ENCODE results near the gene AMIGO2. TPM values are rescaled to one million over a fixed set of nuclear protein-coding genes. Genes with fewer than 3 reads are reported as not detected.

The AMIGO2 gene
- 5.6 and 8.0 TPM in 2 replicates for total RNA-seq

GRCh38 chr12:47079468-47079980, at the start of gene AMIGO2, which contains the start of gene PCED1B:
AMIGO2 (minus strand) TSS chr12:47079959; CDS start chr12:47079002, 957 bp downstream.
PCED1B (plus strand) TSS chr12:47079621; CDS start chr12:47235064, 155,443 bp downstream.
- H3K4me2 ChIP-seq (ENCODE audit: insufficient read depth, low read length), result peak within 1 kb of the TSS; percentile 92
- peaks cover 56% of the 10 kb centered on the region for H3K4me1 ChIP-seq (ENCODE audit: insufficient read depth, low read length)
- H3K27ac ChIP-seq (ENCODE audit: low read depth, low read length), result peak within 1 kb of the TSS; percentile 92
- peaks cover 3% of the 10 kb centered on the region for H4K20me1 ChIP-seq (ENCODE audit: insufficient read depth, low read length)
- H3K4me3 ChIP-seq (ENCODE audit: insufficient read depth, low read length), result peak within 1 kb of the TSS; percentile 82
- no peaks in the 10 kb centered on the region for H3K27me3 ChIP-seq (ENCODE audit: insufficient read depth, low read length)
- peaks cover 39% of the 10 kb centered on the region for H3K79me2 ChIP-seq (ENCODE audit: insufficient read depth, low read length)
- H3K36me3 ChIP-seq (ENCODE audit: insufficient read depth, low read length), result peaks cover 12% of the 10 kb centered on the region
- H2AFZ ChIP-seq (ENCODE audit: low read length), result peak within 1 kb of the TSS; percentile 90
- peak; percentile 81 for DNase-seq (ENCODE audit: insufficient read length, low spot score, missing footprints)
- no peaks in the 10 kb centered on the region for H3K9me3 ChIP-seq (ENCODE audit: low read depth, low read length)
- TF ChIP-seq CTCF (IDR thresholded peaks at IDR 0.05; ENCODE audit: extremely low read depth, low read depth, low read length), result peak; percentile 47

- Histone ChIP-seq H3K27ac (ENCODE audit: low read depth, low read length) (no peak overlapping the region), H3K27me3 (ENCODE audit: insufficient read depth, low read length) (no peaks in the 10 kb centered on the region), H3K4me3 (ENCODE audit: insufficient read depth, low read length) (no peak overlapping the region), H3K9me3 (ENCODE audit: low read depth, low read length) (no peaks in the 10 kb centered on the region), H3K4me2 (ENCODE audit: insufficient read depth, low read length) (no peak overlapping the region), H2AFZ (ENCODE audit: low read length) (no peak overlapping the region), H3K36me3 (ENCODE audit: insufficient read depth, low read length) (no peaks in the 10 kb centered on the region), H3K4me1 (ENCODE audit: insufficient read depth, low read length) (peaks cover 4% of the 10 kb centered on the region), H4K20me1 (ENCODE audit: insufficient read depth, low read length) (no peaks in the 10 kb centered on the region), H3K79me2 (ENCODE audit: insufficient read depth, low read length) (no peaks in the 10 kb centered on the region)
- no peak for TF ChIP-seq CTCF (IDR thresholded peaks at IDR 0.05; ENCODE audit: extremely low read depth, low read depth, low read length)
- no peak for DNase-seq (ENCODE audit: insufficient read length, low spot score, missing footprints)
Measured at GRCh38 chr12:47126246-47126645, 46.5 kb upstream of the AMIGO2 start.

GRCh38 chr12:47124451-47124850, 44.7 kb upstream of the AMIGO2 start:
- Histone ChIP-seq H3K9me3 (ENCODE audit: low read depth, low read length) (no peaks in the 10 kb centered on the region), H2AFZ (ENCODE audit: low read length) (no peak overlapping the region), H3K27me3 (ENCODE audit: insufficient read depth, low read length) (no peaks in the 10 kb centered on the region), H3K79me2 (ENCODE audit: insufficient read depth, low read length) (no peaks in the 10 kb centered on the region), H4K20me1 (ENCODE audit: insufficient read depth, low read length) (no peaks in the 10 kb centered on the region), H3K4me1 (ENCODE audit: insufficient read depth, low read length) (peaks cover 9% of the 10 kb centered on the region), H3K27ac (ENCODE audit: low read depth, low read length) (no peak overlapping the region), H3K4me2 (ENCODE audit: insufficient read depth, low read length) (no peak overlapping the region), H3K4me3 (ENCODE audit: insufficient read depth, low read length) (no peak overlapping the region), H3K36me3 (ENCODE audit: insufficient read depth, low read length) (no peaks in the 10 kb centered on the region)
- no peak for TF ChIP-seq CTCF (IDR thresholded peaks at IDR 0.05; ENCODE audit: extremely low read depth, low read depth, low read length)
- no peak for DNase-seq (ENCODE audit: insufficient read length, low spot score, missing footprints)

GRCh38 chr12:47123730-47124129, 44.0 kb upstream of the AMIGO2 start:
- TF ChIP-seq CTCF (IDR thresholded peaks at IDR 0.05; ENCODE audit: extremely low read depth, low read depth, low read length), result no peak
- no peaks in the 10 kb centered on the region for H3K79me2 ChIP-seq (ENCODE audit: insufficient read depth, low read length)
- DNase-seq (ENCODE audit: insufficient read length, low spot score, missing footprints), result no peak
- H3K4me3 ChIP-seq (ENCODE audit: insufficient read depth, low read length), result no peak overlapping the region
- no peaks in the 10 kb centered on the region for H3K9me3 ChIP-seq (ENCODE audit: low read depth, low read length)
- no peak overlapping the region for H2AFZ ChIP-seq (ENCODE audit: low read length)
- no peaks in the 10 kb centered on the region for H4K20me1 ChIP-seq (ENCODE audit: insufficient read depth, low read length)
- no peak overlapping the region for H3K4me2 ChIP-seq (ENCODE audit: insufficient read depth, low read length)
- H3K4me1 ChIP-seq (ENCODE audit: insufficient read depth, low read length), result peaks cover 9% of the 10 kb centered on the region
- H3K27ac ChIP-seq (ENCODE audit: low read depth, low read length), result no peak overlapping the region
- H3K27me3 ChIP-seq (ENCODE audit: insufficient read depth, low read length), result no peaks in the 10 kb centered on the region
- H3K36me3 ChIP-seq (ENCODE audit: insufficient read depth, low read length), result no peaks in the 10 kb centered on the region

All from osteoblast (primary cell).